Medulla oblongata (tissue), 1 donor: ENCODE measurements around the gene LMBR1L.
"Not testable (repeated sequence)": the region's sequence is repeated elsewhere in the genome, so short reads cannot be mapped to it uniquely, and the experiment has no call there.

Experiments
- DNase-seq: peaks from one replicate; pipeline ENCODE4 v3.0.0-alpha.2; 2015; ENCODE audit errors: extremely low spot score

Gene LMBR1L

DNA sequence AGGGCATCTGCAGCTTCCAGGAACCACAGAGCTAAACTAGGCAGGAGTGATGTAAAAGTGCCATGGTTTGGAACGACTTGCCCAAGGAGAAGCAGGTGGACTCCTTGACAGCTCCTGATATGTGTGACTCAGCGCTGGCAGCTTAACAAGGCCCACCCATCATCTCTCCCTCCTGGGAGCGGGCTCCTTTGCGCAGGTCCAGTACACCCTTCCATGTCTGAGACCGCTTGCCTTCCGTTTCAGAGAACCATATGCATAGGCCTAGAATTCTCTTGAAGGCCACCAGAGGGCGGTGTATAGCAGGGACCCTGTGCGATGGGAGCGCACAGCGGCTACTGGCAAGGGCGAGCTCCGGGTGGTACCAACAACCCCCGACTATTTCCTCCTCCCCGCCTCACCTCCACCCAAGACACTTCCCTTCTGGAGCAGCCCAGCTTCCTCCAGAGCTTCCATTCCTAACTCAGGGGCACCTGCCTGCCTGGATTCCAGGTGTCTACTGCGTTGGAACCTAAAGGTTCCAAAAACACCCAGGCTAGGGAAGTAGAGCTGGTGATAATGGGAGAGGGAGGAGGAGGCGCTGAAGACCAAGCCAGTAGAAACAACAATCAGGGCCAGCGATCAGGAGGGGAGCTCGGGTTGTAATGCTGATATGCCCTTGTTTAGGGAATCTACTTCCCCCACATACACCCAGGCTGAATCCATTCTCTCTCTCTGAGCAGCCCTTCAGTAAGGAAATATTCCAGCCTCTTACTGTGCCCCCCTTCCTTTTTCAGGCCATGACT, 22.3 kb downstream of the LMBR1L start:
- DNase-seq = peak; percentile 94

DNA sequence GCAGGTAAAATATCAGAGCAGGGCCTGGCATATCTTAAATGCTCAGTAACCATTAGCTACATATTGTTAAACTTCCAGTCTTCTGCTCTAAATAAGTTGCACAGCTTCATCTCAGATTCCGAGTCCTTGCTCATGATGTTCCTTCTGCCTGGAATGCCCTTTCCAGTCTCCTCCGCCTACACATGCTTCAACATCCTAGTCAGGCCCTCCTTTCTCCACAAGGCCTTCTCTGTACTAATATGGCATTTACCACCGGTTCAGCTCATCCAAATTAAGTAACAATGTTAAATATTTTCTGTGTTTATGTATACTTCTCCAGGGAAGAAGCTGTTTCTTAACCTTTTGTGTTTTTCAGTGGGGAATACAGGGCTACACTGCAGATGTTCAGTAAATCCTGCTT, 24.5 kb downstream of the LMBR1L start:
- no peak for DNase-seq

DNA sequence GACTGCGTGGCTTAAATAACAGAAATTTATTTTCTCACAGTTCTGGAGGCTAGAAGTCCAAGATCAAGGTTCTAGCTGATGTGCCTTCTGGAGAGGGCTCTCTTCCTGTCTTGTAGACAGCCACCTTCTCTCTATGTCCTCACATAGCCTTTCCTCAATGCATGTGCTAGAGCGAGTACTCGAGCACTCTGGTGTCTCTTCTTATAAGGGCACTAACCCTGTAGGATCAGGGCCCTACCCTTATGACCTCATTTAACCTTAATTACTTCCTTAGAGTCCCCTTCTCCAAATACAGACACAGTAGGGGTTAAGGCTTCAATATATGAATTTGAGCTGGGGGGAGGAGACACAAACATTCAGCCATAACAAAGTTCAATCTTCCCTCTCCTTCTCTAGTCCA, 26.2 kb downstream of the LMBR1L start:
- no peak for DNase-seq

DNA sequence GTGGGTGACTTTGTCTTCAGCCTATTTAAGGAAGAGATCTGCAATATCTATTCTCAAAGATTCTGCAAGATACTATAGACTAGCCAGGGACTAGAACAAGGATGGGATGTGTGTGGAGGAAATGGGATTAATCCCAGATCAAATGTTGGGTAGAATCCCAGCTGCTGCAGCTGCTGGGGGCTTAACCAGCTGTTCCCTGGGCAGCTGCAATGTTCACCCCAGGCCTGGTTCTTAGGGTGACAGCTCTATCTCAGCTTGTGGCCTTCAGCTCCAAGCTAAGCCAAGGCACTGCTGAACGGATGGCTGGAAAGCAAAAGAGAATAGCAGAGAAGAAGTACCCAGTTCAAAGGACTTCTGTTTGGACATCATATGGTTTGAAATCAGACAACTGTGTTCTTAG, 30.9 kb downstream of the LMBR1L start:
- no peak for DNase-seq

DNA sequence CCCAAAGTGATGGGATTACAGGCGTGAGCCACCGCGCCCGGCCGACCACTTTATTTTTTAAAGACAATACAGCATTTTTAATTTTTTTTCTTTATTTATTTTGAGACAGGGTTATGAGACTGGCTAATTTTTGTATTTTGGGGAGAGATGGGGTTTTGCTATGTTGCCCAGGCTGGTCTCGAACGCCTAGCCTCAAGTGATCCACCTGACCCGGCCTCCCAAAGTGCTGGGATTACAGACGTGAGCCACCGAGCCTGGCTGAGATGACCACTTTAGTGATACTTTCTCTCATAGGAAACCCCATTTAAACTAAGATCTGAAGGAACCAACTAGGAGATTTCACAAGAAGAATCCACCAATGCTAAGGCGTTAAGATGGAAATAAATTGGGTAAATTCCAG, 39.7 kb downstream of the LMBR1L start:
- no peak for DNase-seq

DNA sequence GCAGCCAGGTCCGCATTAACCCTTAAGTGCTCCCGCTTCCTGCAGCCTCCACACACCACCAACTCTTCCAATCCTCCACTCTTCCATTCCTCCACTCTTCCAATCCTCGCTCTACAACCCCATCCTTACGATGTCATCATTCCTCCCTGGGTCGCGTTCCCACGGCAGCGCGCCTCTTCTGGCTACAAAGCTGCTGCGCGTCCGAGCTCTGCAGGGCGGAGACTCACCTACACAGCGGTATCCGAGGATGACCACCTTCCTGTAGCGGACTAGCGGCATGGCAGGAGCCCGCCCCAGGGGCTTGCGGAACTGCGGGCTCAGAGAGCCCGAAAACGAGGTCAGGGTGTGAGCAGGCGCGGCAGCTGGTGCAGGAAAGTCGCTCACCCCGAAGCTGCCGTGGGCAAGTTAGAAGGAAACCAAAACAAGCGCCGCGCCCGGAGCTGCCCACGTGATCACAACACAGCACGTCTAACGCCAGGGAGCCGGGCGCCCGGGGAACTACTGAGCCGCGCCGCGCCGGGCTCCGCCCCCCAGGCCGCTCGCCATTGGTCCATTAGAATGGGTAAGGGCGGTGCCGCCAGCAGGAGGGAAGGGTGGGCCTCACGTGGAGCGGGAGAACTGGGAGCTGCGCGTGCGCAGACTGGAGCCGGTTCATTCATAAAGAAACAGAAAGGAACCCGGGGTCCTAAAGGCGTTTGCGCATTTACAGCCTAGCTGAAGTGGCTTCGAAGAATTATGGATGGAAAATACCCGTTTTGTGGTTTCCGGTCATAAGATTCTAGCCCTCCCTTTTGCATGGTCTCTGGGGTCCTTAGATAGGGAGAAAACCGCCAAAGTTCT, 40.9 kb downstream of the LMBR1L start, which contains the start of gene RHEBL1:
Gene RHEBL1, minus strand, starts transcription at position 473 of the 840 bp plus-strand sequence. Its CDS starts 194 bp downstream, at position 279.
- DNase-seq = peak; percentile 98

DNA sequence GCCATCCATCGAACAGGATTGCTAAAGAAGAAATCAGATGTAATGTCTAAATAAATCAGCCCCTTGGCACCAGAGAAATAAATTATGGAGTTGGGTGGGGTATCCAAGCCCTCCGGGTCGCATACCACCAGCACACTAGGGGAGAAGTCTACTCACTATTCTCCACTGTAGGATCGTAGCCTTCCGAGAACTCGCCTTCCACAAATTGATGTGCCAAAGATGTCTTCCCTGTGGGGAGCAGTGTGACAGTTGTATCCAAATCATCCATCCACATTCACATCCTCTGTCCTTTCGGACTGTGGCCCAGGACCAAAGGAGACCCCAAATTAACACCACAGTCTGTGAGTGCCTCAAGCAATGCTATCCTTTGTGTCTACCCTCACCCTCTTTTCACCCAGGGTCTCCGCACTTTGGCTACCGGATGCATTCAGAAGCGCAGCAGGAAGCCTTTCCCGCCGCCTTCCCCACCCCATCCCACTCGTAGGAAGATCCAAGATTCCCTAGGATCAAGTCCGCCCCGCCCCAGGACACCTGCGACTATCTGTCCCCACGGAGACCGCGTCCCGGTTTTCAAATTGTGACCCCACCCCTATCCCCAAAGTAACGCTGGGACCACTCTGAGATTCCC, 41.7 kb downstream of the LMBR1L start:
- DNase-seq = no peak

DNA sequence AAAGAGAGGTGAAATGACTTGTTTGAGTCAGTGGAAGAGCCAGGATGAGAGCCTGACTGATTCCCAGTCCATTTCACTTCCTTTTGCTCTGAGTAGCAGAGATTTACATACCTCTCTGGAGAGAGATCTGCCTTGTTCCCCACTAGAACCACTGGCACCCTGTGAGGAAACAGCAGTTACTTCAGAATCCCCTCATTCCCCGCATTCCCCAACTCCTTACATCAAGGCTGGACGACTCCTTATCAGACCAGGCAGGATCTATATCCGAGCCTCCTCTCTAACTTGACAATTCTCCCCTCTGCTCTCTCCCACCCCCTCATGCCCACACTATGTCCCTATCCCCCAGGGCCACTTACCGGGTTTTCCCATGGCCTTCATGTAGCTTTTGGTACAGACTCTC, 44.5 kb downstream of the LMBR1L start:
- DNase-seq = no peak

DNA sequence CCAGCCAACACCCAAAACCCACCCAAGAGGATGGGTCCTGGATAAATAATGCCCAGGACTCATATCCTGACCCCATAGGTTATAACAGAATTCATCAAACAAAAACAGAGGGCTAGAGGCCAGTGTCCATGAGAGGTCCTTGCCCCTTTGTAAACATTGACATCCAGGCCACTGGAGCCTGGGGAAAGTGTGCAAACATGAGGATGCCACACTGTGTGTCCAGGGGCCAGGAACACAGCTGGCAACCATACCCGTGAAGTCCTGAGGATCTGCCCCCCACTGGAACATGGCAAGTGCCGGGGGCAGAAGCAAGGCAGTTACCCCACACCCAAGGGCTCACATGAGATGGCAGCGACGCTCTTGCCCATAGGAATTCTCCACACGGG, 45.9 kb downstream of the LMBR1L start:
- DNase-seq = no peak

DNA sequence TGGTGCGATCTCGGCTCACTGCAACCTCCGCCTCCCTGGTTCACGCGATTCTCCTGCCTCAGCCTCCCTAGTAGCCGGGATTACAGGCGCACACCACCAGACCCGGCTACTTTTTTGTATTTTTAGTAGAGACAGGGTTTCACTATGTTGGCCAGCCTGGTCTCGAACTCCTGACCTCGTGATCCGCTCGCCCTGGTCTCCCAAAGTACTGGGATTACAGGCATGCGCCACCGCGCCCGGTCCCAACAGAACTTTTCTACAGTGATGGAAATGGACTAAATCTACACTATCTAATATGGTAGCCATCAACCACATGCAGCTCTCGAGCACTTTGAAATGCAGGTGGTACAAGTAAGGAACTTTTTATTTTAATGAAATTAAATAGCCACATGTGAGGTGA, 48.7 kb downstream of the LMBR1L start:
- DNase-seq = not testable (repeated sequence)

DNA sequence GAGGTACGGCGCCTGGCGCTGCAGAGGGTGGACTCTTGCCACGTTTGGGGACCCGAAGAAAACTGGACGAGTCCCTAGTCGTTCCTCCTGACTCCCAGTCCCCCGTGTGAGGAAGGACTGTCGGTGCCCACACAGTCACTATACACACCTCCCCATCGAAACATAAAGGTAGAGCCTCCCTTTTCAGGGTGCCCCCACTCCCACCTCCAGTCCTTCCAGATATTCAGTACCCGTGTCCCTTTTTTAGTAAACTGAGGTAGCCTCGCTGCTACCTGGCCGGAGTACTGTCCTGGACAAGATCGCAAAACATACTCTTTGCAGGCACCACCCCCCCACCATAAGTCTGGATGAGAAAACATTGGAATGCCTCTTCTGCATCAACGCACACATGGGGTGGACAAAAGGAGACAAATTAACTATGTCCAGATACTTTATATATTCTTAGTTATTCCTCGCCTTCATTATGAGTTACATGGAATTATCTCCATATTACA, 49.4 kb downstream of the LMBR1L start:
- peak; percentile 10 for DNase-seq

DNA sequence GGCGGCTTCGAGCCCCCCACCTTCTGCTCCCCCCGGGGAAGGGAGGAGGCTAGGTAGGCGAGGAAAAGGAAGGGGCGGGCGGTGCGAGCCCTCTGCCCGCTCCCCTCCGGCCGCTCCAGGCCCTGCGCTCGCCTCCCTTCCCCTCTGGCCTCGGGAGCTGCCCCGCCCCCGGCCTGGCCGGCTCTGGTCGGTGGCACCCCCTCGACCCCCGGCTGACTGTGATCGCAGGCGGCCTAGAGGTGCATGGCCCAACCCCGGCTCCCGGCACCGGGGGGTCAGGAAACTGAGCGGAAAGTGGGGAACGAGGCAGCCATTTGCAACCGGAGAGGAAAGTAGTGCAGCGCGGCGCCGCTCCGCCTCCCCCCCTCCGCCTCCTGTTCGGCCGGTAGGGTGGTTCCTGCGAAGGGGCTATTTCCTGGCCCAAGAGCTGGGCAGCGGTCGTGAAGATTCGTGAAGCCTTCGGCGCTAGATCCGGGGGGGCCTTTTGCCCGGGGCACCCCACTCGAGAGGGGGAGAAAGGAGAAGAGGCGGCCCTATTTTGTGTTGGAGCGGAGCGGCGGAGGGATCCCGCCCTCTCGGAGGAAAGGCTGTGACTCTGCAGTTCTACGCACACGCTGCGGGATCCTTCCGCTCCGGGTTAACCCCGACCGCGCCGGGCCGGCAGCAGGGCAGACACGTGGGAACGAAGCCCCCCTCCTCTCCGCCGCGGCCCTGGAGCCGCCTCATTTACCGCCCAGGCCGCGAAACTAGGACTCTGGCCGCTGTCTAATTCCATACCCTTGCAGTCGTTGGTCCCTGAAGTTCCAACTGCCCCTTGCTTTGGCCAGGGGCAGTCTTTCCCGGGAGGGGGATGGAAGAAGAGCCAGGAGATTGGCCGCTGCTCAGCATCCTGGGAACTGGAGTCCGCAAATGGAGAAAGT, 50.1 kb downstream of the LMBR1L start, which contains the start of gene KMT2D:
Gene KMT2D, minus strand, starts transcription at position 558 of the 920 bp plus-strand sequence. CDS start 5,470 bp downstream, outside the sequence.
- peak; percentile 93 for DNase-seq

DNA sequence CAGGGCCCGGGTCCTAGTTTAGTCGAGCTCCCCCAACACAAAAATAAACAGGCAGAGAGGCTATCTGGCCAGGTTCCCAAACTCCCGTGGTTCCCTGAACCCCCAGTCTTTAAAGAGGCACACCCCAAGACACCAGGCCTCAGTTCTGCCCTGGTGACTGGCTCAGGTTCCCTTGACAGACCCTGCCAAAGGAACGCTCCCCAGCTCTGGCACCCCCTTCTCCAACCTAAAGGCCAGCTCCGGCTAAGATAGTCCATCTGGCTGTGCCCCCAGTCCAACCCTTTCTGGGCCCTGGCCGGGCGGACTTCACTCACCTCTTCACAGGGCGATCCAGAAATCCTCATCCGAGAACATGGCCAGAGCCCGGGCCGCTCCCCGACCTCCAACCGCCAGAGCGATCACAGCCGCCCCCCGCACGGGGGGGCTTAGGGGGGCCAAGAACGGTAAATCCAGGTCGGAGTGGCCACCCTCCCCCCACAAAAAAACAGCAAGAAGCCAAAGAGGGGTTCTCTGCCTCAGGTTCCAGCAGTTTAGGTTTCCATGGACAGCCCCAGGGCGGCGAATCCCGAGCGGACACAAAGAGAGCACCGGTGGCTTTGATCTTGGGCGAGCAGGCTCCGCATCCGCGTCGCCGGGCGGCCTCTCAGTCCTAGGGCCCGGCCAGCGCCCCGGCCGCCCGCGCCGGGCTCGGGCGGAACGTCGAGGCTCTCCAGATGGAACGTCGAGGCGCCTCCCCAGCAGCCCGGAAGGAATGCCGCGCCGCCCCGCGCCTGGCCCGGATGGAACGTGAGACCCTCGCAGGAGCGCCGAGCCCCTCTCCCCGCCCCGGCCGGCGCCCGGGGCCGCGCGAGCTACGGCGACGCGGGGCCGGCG, 51.1 kb downstream of the LMBR1L start:
- no peak for DNase-seq

DNA sequence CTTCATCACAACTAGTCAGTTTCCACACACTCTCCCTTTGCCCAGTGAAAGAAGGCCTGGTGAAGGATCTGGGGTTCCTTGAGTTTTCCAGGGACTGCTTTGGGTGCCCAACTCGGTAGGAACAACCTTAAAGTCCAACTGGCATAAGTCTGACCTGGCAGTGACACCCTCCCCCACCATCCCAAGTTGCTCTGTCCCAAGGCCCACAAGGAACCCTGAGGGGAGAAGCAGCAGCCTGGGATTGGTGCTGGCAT, 51.7 kb downstream of the LMBR1L start:
- no peak for DNase-seq

DNA sequence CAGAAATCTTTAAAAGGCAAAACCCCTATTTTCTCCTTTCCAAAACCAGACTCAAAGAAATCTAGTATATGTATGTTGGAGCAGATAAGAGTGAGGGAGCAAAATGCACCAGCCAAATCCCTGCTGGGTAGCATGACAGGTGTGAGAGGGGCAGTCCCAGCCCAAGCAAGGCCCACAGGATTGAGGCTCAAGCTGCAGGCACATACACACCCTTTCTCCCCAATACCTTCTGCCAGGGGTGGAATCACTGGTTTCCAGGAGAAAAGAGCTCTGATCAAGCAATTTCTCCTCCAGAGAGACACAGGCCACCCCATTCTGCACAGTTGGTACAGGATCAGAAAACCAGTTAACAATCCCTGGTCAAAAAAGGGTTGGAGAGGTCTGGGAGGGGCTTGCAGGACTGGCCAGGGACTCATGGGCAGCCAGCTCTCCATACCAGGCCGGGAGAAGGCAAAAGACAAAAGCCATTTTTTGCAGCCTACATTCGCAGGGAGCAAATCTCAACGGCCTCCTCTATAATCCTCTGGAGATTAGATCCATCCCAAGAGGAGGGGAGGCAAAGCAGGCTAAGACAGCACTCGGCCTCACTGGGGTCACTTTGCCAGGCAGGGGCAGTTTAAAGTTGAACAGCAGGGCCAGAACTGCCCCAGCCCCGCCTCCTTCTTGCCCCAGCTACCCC, 52.1 kb downstream of the LMBR1L start:
- DNase-seq = no peak

DNA sequence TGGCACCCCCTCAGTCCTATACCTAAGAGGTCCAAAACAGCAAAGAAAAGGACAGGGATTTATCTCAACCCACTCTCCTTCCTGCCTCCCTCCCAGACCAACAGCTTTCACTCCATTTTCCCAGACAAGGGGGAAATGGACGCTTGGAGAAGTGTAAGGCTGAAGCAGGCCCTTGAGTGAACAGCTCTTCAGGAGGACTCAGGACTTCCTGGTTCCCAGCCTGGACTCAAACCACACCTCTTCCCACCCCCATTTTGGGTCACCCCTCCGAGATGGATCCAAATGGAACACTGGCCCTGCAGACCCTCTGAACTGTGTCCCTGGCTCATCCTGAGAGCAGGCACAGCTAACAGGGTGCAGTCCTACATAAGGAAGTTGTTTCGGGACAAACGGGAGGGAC, 52.8 kb downstream of the LMBR1L start:
- DNase-seq = peak; percentile 18

DNA sequence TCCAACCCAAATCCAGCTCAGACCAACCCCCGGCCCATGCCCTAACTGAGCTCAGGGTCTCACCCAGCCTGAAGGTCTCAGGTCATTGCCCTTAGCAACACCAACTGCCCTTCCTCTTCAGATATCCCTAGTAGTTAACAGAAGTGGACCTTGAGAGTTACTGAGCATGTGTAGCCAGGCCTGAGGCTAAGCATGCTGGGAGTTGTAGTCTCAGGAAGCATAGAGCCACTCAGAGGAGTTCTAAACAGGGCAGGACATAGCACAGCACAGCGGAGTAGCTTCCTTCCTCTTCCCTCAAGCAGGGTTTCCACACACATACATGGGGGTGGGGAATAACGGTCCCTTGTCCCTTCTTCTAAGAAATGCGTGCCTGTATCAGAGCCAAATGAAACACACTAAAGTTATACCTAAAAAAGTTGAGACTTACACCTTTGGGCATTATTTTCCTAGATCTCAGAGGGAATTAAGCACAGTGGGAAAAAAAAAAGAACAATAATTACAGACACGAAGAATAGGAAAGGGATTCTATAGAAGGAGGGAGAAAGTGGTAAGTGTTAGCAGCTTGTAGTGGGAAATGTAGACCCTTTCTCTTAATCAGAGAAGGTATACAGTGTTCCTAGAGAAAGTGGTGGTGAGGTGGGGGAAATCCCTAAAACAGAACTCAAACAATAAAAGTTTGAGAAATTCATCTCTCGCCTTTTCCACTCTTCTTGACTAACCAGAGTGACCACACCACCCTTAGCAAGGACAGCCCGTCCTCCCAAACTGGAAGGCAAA, 54.5 kb downstream of the LMBR1L start:
- peak; percentile 89 for DNase-seq

DNA sequence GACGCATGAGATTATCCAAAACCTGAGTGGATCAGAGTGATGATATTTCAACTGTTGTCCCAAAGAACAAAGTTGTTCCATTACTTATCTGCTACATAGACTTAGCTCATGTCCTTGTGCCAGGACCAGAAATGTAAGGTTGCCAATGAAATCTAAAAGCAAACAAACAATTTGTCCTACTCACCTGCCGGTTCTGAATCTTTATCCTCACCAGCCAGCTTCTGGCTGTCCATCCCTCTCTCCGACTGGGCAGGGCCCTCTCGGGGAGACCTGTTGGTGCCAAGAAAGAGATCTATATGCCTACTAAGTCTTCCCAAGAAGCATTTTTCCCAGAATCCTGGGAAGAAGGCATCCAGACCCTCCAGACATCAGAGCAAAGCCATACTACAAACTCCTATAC, 55.6 kb downstream of the LMBR1L start:
- no peak for DNase-seq

DNA sequence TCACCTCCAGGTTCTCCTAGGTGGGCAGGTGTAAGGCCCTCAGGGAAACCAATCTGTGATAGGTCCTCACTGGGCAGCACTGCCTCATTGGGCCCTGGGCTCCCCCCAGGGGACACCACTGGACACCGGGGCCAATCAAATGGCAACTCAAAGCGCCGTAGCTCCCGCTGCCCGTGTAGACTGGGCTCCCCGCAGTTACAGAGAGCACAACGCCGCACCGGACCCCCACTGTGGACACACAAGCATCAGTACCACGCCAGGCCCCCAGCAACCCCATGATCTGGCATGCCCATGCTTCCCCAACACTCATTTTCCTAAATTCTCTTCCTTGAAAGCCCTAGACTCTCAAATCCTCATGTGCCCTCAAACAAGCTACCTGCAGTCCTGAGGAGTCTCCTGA, 56.1 kb downstream of the LMBR1L start:
- DNase-seq = no peak
